HepG2 (cell line): ENCODE data around the gene GIPC3. TPM values are rescaled to one million over a fixed set of nuclear protein-coding genes. Genes with fewer than 3 reads are reported as not detected.
A peak's percentile ranks its signal among the peaks of the same experiment; 100 is the strongest.

Experiments
- GFI1 ChIP-seq: sonication (generic); formaldehyde crosslinking; IDR thresholded peaks from 2 replicates; pipeline ENCODE4 v1.5.0; 2020; ENCODE audit warnings: missing genetic modification reagents, mild to moderate bottlenecking, borderline replicate concordance
- HMG20B ChIP-seq: conservative IDR thresholded peaks from 2 replicates; pipeline ENCODE4 v1.6.1; 2016; ENCODE audit warnings: missing genetic modification reagents, missing compliant biosample characterization
- HNF1A ChIP-seq, 2 experiments: sonication (generic) in 1 of 2; formaldehyde crosslinking in 1 of 2; IDR thresholded peaks; 2 replicates each; pipeline versions ENCODE4 v1.4.0 to v1.6.1; 2016 to 2020; ENCODE audit warnings: borderline replicate concordance in 1 of 2, low read depth in 1 of 2, mild to moderate bottlenecking in 1 of 2, missing genetic modification reagents in 1 of 2
- PAF1 ChIP-seq: IDR thresholded peaks from 2 replicates; pipeline ENCODE4 v1.6.1; 2016; ENCODE audit warnings: missing genetic modification reagents, missing compliant biosample characterization
- PITX1 ChIP-seq: sonication (generic); formaldehyde crosslinking; IDR thresholded peaks from 2 replicates; pipeline ENCODE4 v1.5.1; 2020; ENCODE audit warnings: mild to moderate bottlenecking, missing genetic modification reagents
- TCF12 ChIP-seq, 2 experiments: fragments of 450-650 bp in 1 of 2; sonication (generic) in 1 of 2; formaldehyde crosslinking in 1 of 2; IDR thresholded peaks; 2 replicates each; pipeline versions ENCODE4 v1.6.1 to v1.8.0; 2017 to 2022; ENCODE audit warnings: antibody characterized with exemption in 1 of 2, mild to moderate bottlenecking in 1 of 2, missing genetic modification reagents in 1 of 2, moderate library complexity in 1 of 2
- YEATS2 ChIP-seq: sonication (generic); formaldehyde crosslinking; IDR thresholded peaks from 2 replicates; pipeline ENCODE4 v1.4.0; 2020; ENCODE audit warnings: missing genetic modification reagents, borderline replicate concordance
- ZBTB7B ChIP-seq: sonication (generic); formaldehyde crosslinking; IDR thresholded peaks from 2 replicates; pipeline ENCODE4 v1.4.0; 2020; ENCODE audit warnings: missing genetic modification reagents
- ZNF24 ChIP-seq: fragments of 450-650 bp; IDR thresholded peaks from 2 replicates; pipeline ENCODE4 v1.6.1; 2017; ENCODE audit warnings: antibody characterized with exemption, mild to moderate bottlenecking
- ZNF253 ChIP-seq: sonication (generic); formaldehyde crosslinking; IDR thresholded peaks from 2 replicates; pipeline ENCODE4 v1.8.0; 2022; ENCODE audit warnings: mild to moderate bottlenecking, missing genetic modification reagents, borderline replicate concordance
- ZNF652 ChIP-seq: IDR thresholded peaks from 2 replicates; pipeline ENCODE4 v1.6.1; 2016; ENCODE audit warnings: low read depth, borderline replicate concordance
- ZSCAN5A ChIP-seq: sonication (generic); formaldehyde crosslinking; IDR thresholded peaks from 2 replicates; pipeline ENCODE4 v1.8.0; 2022; ENCODE audit warnings: mild to moderate bottlenecking, missing genetic modification reagents, borderline replicate concordance
- polyA plus RNA-seq, 8 experiments: library from polyadenylated mRNA; depleted of rRNA in 3 of 8; stranded (reverse) in 7 of 8; unstranded in 1 of 8; fragments of >200 nt; fragmentation: Illumina TruSeq in 4 of 8; extraction: Trizol in 4 of 8; gene quantifications; 2 replicates each; pipeline versions ENCODE4 v1.2.1 to v1.2.3, GENCODE V29; 2011 to 2016; ENCODE audit warnings: low read depth in 4 of 8, missing spikeins in 1 of 8, mixed read lengths in 1 of 8; ENCODE audit not compliant: insufficient read depth in 1 of 8
- total RNA-seq, 5 experiments: library from RNA; depleted of rRNA; stranded (reverse); fragments of >200 nt; fragmentation: Illumina TruSeq; extraction: Trizol; gene quantifications; 2 replicates each; pipeline ENCODE4 v1.2.3, GENCODE V29; 2016; ENCODE audit warnings: low read depth in 1 of 5
- TF ChIP-seq, protein P1 (sequence below): sonication (generic); formaldehyde crosslinking; IDR thresholded peaks from one replicate; pipeline ENCODE4 v1.5.1; 2020; ENCODE audit warnings: mild to moderate bottlenecking, missing genetic modification reagents; ENCODE audit errors: not compliant biosample characterization
- TF ChIP-seq, protein P2 (sequence below): sonication (generic); formaldehyde crosslinking; IDR thresholded peaks from 2 replicates; pipeline ENCODE4 v1.4.0; 2020; ENCODE audit warnings: mild to moderate bottlenecking, missing genetic modification reagents

Gene GIPC3
- total and polyA plus RNA-seq, 2 of the 13 experiments (the other 11 are each of a cell fraction or from before 2014, with no cell fraction given): 0.05 TPM; not detected in 1

DNA sequence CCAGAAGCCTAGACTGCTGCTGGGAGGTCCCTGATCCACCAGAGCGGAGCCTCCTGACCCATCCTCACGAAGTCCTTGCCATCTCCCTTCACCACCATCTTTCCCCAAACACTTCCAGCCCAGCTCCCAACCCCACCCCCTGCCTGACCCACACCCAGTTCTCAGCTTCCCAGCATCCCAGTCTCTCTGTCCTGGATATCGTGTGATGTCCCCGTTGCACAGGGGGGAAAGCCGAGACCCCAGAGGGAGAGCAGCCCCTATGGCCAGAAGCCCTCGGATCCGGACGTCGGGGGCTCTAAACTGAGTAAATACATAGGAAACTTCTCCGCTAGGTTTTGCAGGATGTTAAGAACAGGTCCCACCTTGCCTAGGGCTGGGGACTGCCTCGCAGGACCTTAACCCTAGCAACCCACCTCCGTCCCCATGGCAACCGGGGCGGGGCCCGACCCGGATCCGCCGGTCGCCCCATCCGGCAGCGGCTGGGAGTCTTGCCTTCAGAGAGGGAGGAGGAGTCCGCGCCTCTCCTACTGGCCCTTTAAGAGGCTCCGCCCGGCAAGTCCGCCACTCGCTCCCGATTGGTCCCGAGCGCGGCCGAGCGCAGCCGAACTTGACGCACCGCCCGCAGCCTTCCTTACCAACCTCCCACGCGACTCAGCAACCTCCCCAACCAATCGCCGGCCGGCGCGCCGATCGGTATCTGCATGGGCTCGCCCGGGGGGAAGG is 13.0 kb upstream of the GIPC3 start (continued):
- TF ChIP-seq ZNF253 (CRISPR knock-in tag): no peak
- TF ChIP-seq ZNF24: no peak
- TF ChIP-seq HMG20B (CRISPR knock-in tag): no peak
- TF ChIP-seq YEATS2: peak; percentile 84; the same call in 1 of the 2 replicates
- TF ChIP-seq PITX1 (CRISPR knock-in tag): no peak
- no peak for TF ChIP-seq PAF1 (CRISPR knock-in tag)
- TF ChIP-seq HNF1A (IDR thresholded peaks at IDR 0.05; ENCODE audit: low read depth): no peak
- no peak for TF ChIP-seq HNF1A (CRISPR knock-in tag; IDR thresholded peaks at IDR 0.05; ENCODE audit: borderline replicate concordance)
- no peak for TF ChIP-seq GFI1 (CRISPR knock-in tag)
- TF ChIP-seq ZBTB7B (CRISPR knock-in tag): no peak
- TF ChIP-seq ZNF652: no peak
- TF ChIP-seq, protein P1, sequence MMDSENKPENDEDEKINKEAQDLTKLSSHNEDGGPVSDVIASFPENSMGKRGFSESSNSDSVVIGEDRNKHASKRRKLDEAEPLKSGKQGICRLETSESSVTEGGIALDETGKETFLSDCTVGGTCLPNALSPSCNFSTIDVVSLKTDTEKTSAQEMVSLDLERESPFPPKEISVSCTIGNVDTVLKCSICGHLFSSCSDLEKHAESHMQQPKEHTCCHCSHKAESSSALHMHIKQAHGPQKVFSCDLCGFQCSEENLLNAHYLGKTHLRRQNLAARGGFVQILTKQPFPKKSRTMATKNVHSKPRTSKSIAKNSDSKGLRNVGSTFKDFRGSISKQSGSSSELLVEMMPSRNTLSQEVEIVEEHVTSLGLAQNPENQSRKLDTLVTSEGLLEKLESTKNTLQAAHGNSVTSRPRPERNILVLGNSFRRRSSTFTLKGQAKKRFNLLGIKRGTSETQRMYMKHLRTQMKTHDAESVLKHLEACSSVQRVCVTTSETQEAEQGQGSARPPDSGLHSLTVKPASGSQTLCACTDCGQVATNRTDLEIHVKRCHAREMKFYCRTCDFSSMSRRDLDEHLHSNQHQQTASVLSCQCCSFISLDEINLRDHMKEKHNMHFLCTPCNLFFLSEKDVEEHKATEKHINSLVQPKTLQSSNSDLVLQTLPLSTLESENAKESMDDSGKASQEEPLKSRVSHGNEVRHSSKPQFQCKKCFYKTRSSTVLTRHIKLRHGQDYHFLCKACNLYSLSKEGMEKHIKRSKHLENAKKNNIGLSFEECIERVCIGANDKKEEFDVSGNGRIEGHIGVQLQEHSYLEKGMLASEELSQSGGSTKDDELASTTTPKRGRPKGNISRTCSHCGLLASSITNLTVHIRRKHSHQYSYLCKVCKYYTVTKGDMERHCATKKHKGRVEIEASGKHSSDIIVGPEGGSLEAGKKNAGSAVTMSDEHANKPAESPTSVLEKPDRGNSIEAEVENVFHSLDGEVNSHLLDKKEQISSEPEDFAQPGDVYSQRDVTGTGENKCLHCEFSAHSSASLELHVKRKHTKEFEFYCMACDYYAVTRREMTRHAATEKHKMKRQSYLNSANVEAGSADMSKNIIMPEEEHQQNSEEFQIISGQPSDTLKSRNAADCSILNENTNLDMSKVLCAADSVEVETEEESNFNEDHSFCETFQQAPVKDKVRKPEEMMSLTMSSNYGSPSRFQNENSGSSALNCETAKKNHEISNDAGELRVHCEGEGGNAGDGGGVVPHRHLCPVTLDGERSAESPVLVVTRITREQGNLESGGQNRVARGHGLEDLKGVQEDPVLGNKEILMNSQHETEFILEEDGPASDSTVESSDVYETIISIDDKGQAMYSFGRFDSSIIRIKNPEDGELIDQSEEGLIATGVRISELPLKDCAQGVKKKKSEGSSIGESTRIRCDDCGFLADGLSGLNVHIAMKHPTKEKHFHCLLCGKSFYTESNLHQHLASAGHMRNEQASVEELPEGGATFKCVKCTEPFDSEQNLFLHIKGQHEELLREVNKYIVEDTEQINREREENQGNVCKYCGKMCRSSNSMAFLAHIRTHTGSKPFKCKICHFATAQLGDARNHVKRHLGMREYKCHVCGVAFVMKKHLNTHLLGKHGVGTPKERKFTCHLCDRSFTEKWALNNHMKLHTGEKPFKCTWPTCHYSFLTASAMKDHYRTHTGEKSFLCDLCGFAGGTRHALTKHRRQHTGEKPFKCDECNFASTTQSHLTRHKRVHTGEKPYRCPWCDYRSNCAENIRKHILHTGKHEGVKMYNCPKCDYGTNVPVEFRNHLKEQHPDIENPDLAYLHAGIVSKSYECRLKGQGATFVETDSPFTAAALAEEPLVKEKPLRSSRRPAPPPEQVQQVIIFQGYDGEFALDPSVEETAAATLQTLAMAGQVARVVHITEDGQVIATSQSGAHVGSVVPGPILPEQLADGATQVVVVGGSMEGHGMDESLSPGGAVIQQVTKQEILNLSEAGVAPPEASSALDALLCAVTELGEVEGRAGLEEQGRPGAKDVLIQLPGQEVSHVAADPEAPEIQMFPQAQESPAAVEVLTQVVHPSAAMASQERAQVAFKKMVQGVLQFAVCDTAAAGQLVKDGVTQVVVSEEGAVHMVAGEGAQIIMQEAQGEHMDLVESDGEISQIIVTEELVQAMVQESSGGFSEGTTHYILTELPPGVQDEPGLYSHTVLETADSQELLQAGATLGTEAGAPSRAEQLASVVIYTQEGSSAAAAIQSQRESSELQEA: no peak
- no peak for TF ChIP-seq ZSCAN5A (CRISPR knock-in tag)
- no peak for TF ChIP-seq TCF12 (IDR thresholded peaks at IDR 0.05)
- TF ChIP-seq TCF12 (CRISPR knock-in tag; IDR thresholded peaks at IDR 0.05): no peak
- TF ChIP-seq, protein P2, sequence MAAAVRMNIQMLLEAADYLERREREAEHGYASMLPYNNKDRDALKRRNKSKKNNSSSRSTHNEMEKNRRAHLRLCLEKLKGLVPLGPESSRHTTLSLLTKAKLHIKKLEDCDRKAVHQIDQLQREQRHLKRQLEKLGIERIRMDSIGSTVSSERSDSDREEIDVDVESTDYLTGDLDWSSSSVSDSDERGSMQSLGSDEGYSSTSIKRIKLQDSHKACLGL (CRISPR knock-in tag): no peak
